Stomach (tissue), 4 donors: Measurements from ENCODE around the gene TSPAN16.

ENCODE experiments used
- EP300 ChIP-seq: sonication (generic); formaldehyde crosslinking; IDR thresholded peaks from one replicate; pipeline ENCODE4 v1.6.1; 2017; ENCODE audit warnings: antibody characterized with exemption
- POLR2A ChIP-seq, 4 donors: fragments of 450-650 bp; IDR thresholded peaks; one replicate each; pipeline ENCODE4 v1.6.1; 2016; ENCODE audit warnings: antibody characterized with exemption in 4 of 4, control low read depth in 2 of 4, mild to moderate bottlenecking in 1 of 4, moderate library complexity in 1 of 4
- POLR2AphosphoS5 ChIP-seq, 3 donors: sonication (generic); formaldehyde crosslinking; IDR thresholded peaks; one replicate each; pipeline ENCODE4 v1.6.1; 2016; ENCODE audit warnings: antibody characterized with exemption in 3 of 3
- TF ChIP-seq, protein P1 (sequence below), 7 experiments: fragments of 450-650 bp in 4 of 7; fragments of 200-600 bp in 3 of 7; sonication (generic) in 3 of 7; IDR thresholded peaks; one replicate each; pipeline ENCODE4 v1.5.1; 2016 to 2019; ENCODE audit warnings: antibody characterized with exemption in 7 of 7, control low read depth in 2 of 7, mild to moderate bottlenecking in 1 of 7

DNA sequence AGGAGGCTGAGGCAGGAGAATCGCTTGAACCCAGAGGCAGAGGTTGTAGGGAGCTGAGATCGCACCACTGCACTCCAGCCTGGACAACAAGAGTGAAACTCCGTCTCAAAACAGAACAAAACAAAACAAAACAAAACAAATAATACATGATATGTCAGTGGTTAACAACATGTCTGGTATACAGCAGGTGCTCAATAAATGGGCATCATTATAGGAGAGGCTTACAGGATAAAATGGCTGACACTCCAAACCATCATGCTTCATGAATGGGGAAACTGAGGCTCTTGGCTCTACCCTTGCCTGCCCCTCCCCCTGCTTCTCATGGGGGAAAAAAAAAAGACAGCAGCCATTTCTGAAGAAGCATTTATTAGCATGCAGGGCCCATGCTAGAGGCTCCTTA lies 46.5 kb downstream of the TSPAN16 start:
- TF ChIP-seq POLR2A (IDR thresholded peaks at IDR 0.05) (no peak), POLR2AphosphoS5 (IDR thresholded peaks at IDR 0.05) (no peak), EP300 (no peak)
- TF ChIP-seq, protein P1, sequence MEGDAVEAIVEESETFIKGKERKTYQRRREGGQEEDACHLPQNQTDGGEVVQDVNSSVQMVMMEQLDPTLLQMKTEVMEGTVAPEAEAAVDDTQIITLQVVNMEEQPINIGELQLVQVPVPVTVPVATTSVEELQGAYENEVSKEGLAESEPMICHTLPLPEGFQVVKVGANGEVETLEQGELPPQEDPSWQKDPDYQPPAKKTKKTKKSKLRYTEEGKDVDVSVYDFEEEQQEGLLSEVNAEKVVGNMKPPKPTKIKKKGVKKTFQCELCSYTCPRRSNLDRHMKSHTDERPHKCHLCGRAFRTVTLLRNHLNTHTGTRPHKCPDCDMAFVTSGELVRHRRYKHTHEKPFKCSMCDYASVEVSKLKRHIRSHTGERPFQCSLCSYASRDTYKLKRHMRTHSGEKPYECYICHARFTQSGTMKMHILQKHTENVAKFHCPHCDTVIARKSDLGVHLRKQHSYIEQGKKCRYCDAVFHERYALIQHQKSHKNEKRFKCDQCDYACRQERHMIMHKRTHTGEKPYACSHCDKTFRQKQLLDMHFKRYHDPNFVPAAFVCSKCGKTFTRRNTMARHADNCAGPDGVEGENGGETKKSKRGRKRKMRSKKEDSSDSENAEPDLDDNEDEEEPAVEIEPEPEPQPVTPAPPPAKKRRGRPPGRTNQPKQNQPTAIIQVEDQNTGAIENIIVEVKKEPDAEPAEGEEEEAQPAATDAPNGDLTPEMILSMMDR (IDR thresholded peaks at IDR 0.05): no peak
